Activated naive CD4-positive, alpha-beta T cell treated with anti-CD3 and anti-CD28 coated beads, Interleukin-2, amount 50 U/mL, for 16 hours (primary cell): Measurements from ENCODE around the gene ASB2.

Source experiments
- DNase-seq: peaks from one replicate; pipeline ENCODE4 v3.0.0-alpha.2; 2020

Gene ASB2

DNA sequence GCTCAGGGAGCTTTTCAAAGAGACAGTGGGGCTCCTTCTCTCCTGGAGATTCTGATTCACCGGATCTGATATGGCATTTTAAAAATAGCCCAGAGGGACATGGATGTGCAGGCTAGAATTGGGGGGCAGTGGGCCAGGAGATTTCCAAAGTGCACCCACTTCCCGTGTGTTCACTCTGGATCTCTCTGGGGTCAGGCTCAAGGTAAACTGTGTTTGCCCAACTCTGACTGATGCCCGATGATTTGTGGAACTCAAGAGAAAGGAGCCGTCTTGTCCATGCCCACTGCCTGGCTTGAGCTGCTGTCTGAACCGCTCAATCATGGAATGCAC, 31.3 kb downstream of the ASB2 start:
- no peak for DNase-seq

DNA sequence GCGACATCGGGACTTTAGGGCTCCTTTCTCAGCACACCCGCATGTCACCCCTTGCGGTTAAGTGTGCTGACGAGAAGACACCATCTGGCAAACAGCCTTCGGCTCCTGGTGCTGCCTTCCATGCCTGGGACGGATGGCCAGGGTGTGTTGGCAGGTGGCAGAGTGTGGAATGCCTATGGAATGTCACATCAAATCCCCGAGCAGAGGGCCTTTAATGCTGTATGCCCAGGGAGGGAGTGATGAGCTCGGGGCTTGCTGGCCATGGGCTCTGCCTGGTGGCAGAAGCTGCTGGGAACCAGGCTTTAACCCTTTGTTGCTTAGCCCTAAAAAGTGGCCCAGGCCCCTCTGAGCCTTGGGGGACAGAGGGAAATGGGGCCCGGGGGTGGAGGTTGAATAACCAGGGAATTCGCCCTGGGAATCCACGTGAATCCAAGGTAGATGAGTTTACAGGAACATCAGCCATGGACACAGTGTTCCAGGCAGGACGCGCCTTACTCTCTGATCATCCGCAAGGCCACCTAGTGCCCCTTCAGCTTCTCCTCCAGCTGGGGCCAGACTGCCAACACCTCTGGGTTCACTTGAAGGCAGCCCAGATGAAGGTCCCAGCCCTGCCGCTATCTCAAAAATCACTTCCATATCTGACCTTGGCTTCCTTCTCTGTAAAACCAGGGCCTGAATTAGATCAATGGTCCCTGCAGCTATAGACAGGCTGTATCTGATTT, 31.9 kb downstream of the ASB2 start:
- no peak for DNase-seq

DNA sequence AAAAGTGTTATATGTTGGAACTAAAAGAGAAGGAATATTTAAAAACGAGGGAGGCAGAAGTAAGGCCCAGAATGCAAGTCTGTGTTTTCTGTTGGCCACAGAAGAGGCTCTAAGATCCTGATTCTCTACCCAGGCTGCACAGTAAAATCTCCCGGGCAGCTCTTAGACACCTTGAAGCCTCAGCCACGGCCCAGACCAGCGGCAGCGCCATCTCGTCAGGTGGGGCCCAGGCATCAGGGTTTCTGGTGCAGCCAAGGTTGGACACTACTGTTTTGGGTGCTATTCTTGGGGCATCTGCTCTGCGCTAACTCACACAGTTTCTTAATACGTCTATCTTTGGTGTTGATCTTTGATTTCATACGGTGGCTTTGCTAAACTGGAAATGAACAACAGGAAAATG, 32.4 kb downstream of the ASB2 start:
- no peak for DNase-seq

DNA sequence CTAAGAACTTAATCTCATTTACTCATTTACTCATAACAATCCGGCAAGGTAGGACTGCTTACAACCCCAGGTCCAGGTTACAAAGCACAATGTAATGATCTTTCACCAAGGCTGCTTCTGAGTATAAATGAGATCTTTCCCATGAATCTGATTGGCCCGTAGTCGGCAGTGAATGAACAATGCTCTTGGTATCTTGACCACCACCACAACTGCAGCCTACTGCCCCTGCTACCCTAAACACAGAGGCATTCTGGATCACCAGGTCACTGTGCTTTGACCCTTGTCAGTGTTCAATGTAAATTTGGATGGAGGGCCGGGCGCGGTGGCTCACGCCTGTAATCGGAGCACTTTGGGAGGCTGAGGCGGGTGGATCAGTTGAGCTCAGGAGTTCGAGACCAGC, 33.3 kb downstream of the ASB2 start:
- no peak for DNase-seq

DNA sequence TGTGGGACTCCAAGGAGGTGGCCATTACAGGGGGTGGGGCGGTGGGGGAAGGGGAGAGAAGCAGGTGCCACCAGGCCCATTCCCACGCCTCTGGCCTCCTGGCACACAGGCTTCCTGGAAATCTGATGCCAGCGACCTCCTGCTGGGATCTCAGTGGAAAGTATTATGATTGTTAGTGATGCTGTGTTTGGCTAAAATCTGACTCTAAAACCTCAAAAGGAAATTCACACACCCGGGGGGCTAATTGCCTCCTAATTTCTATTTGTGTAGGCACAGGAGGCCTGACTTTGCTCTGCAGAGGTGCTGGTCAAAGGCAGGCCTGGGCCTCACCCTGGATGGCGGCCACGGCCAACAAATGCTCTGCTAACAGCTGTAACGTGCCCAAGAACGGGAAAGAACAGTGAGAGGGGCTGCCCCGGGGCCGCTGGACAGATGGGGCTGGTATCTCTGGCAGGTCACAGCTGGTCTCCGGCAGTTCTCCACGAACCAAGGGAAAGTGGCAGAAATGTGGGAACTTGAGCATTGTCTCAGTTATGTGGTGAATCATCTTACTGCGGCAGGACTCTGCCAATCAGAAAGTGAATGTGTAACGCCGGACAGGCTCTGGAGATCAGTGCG, 35.0 kb downstream of the ASB2 start:
- no peak for DNase-seq

DNA sequence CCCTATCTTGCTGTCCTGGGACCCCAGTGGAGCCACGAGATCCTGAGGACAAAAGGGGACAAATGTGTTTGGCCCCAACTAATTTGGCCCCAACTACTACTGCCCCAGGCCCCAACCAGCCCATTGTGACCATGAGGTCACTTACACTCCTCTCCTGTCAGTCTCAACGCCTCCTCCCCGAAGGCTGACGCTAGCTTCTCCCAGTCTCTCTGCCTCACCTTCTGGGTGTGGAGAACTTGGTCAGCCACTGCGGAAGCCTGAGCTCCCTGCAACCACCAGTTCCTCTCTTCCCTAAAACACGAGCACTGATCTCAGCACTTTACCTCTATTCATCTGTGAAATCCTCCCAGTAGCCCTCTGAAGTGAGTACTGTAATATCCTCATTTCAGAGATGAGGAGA, 35.9 kb downstream of the ASB2 start:
- DNase-seq: no peak

DNA sequence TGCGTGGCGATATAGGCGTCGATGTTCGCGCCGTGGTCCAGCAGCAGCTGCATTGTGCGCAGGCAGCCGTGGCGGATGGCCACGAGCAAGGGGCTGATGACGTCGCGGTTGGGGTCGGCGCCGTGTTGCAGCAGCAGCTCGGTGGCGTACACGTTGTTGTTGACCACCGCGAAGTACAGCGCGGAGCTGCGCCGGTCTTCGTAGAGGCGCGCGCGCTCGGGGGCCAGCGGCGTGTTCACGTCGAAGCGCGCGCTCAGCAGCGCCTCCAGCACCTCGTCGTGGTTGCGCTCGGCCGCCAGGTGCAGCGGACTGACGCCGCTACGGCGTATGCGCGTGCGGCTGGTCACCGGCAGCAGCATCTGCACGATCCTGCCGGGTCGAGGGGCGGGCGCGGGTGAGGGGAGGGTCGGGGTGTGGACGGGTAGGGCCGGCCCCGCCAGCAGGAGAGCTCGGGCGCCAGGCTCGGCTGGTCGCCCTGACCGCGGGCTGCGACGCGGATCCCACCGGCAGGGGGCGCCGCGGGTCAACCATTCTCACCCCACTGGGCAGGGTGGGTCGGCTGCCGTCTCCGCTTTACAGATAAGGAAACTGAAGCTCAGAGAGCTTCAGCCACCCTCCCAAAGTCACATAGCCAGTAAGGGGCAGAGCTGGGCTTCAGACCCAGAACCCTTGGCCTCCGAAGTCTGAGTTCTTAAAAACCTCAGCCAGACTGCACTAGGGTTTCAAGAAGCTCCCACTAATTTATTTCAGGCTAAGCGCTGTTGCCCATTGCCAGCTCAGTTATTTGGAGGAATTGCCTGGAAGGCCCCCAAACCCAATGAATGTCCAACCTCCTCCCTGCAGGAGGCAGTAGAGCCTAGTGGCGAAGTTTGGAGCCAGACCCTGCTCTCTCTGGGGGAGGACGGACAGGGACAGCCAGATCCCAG, 36.8 kb downstream of the ASB2 start:
- DNase-seq: peak; percentile 91

DNA sequence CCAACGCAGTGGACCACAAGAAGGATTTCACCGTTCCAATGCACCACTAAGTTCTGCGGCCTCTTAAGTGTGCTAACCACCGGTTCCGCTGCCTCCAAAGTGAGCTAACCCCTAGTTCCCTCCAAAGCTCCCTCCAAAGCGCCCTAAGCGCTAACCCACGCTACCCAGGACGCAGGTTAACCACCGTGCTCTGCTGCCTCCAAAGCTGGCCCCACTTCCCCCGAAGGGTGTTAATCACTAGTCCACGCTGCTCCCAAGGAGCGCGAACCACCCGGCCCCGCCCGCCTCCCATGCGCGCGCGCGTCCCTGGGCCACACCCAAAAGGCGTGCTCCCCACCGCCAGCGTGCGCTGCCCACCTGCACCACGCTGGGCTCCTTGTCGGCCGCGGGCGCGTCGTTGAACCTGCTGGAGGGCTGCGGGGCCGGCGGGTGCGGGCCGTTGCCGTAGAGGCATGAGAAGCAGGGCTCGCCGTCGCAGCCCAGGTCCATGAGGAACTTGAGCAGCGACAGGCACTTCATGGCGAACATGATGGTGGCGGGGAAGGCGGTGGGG, 37.5 kb downstream of the ASB2 start:
- DNase-seq: no peak

DNA sequence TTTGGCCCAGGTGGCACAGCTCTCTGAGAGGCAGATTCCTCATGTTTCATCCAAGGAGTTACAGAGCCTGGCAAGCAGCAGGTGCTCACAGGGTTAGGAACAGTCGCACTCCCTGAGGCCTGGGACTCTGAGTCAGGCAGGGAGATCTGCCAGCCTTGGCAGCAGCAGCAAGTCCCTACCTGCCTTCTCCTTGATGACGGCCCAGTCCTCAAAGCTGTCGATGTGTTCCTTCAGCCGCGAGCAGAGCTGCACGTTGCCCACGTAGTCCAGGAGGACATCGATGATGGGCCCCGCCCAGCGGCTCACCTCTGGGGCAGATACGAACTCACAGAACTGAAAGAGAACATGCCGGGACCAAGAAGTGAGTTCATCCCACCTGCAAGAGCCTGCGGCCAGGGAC, 38.9 kb downstream of the ASB2 start:
- DNase-seq: no peak

DNA sequence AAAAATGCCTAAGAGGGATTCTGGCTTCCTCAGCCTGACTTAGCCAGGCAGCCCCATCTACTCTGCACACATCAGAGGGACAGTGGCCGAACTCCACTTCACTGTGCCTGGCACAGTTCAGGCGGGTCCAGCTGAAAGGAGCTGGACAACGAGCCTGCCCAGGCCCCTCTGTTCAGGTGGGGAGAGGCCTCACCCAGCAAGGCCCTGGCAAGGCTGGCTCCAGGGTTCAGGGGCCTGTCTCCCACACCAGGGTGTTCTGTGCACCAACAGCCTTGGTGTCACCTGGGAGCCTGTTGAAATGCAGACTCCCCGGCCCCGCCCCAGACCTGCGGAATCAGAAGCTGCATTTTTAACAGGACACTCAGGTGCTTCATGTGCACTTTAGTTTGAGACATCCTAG, 39.4 kb downstream of the ASB2 start:
- DNase-seq: no peak

DNA sequence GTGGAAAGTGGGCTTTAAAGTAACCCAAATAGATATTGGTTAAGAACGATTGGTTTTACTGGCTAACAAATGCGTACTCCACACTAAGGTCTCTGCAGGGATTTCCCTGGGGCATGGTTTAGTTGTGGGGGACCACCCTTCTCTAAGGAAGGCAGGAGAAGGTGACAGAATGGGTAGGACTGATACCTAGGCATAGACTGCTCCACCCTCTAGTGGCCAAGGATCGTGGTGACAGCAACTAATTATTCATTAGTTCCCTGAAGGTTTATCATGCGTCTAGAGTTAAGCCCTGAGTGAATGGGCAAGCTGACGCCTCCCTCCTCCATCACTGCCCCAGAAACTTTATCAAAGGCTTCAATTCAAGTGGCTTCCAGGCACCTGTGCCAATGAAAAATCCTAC, 40.1 kb downstream of the ASB2 start:
- DNase-seq: no peak

DNA sequence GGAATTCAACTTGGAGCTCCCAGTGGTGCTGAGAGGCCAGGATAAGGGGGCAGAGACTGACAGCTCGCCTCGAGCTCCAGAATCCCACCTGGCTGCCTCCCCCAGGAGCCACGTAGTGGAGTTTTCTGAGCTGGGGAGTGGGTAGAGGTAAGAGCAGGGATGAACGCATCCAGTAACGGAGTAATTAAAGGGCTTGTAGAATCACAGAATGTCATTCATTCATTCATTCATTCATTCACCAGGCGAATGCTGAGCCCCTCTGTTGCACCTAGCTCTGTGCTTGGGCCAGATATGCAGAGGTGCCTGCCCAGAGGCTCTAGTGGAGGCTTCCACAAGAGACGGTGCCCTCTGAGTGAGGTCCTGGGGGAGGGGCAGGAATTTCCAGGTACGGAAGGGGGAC, 41.2 kb downstream of the ASB2 start:
- no peak for DNase-seq

DNA sequence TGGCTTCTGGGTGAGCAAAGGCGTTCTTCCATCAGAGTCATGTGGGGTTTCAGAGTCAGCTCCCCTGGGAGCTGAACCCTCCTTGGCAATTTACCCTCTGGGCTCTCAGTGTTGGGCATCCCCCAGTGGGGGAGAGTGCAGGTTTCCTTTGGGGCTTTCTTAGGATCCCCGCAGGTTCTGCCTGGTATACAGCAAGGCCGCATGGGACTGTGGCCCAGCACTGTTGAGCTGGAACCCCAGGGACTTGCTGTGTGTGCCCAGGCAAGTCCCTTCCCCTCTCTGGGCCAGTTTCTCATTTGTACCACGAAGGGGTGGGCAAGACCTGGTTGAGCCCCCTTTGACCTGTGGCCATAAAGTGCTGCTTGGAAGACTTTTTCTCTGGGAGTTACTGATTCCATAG, 43.7 kb downstream of the ASB2 start:
- DNase-seq: no peak

DNA sequence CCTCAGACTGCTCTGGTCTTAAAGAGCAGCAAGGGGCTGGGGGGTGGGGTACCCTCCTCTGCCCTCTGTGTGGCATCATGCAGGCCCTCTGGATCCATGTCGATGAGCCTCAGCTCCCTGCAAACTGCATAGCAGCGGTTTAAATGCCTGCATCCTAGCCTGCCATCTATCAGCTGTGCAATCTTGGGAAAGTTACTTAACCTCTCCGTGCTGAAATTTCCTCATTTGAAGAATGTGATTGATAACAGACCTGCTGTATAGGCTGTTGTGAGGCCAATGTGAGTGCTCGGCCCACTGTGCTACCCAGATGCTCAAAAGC, 45.4 kb downstream of the ASB2 start:
- DNase-seq: no peak

DNA sequence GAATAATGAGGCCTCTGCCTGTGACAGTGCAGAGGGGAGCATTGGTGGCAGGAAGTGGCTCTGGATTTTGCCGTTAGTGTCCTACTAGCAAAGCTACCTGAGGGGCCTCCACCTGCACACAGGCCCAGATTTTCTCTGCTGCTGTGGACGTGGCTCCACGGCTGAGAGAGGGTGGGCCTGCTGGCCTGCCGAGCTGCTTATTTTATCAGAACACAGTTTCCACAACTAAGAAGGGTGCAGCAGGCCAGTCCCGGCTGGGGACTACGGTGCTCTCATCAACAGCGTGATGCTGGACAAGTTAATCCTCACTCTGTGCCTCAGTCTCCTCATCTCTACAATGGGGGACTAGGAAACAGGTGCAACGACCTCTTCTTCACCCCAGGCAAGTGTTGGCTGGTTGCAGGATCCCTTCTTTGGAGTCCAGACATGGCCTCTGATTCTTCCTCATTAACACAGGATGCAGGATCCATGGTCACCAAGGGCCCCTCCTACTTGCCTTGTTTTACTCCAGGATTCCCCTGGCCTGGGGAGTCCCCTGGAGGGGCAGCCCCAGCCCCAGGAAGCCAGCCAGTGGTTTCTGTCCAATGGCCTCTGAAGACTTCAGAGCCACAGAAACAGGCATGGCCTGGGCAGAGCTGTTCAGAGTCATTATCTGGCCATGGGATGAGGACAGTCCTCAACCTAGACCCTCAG, 45.9 kb downstream of the ASB2 start:
- DNase-seq: no peak

DNA sequence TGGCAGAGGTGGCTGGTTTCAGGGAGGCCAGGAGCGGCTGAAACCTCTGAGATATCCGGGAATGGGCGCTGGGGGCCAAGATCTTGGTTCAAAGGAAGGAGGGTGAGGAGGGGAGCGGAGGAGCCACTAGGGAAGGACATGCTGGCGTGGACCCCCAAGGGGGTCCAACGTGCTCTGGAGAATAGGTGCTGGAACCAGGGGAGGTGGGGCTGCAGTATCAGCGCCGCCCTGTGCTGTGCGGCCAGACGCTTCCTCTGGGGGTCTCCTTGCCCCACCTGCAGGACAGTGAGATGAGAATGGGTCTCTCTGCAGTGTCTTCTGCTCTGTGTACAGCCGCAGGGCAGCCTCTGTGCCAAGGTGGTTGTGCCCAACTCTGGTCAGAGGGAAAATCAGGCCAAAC, 46.7 kb downstream of the ASB2 start:
- no peak for DNase-seq

DNA sequence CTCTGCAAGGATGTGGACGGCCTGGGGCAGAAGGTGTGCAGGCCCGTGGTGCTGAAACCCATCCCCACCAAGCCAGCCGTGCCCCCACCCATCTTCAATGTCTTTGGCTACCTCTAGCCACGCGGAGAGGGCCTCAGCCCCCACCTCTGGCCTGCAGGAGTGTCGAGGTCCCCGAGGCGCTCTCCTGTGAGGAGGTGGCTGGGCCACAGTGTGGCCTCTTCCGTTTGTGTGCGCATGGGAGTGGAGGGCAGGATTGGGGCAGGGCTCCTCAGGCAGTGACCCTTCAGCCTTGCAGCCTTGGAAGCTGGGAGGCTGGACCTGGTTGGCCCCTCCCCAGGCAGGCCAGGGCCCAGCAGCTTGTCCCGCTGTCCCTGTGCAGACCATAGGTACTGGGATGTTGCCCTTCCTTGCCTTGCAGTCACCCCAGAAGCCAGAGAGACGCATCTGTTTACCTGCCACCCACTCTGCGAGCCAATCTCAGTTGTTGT, 47.3 kb downstream of the ASB2 start:
- DNase-seq: no peak

DNA sequence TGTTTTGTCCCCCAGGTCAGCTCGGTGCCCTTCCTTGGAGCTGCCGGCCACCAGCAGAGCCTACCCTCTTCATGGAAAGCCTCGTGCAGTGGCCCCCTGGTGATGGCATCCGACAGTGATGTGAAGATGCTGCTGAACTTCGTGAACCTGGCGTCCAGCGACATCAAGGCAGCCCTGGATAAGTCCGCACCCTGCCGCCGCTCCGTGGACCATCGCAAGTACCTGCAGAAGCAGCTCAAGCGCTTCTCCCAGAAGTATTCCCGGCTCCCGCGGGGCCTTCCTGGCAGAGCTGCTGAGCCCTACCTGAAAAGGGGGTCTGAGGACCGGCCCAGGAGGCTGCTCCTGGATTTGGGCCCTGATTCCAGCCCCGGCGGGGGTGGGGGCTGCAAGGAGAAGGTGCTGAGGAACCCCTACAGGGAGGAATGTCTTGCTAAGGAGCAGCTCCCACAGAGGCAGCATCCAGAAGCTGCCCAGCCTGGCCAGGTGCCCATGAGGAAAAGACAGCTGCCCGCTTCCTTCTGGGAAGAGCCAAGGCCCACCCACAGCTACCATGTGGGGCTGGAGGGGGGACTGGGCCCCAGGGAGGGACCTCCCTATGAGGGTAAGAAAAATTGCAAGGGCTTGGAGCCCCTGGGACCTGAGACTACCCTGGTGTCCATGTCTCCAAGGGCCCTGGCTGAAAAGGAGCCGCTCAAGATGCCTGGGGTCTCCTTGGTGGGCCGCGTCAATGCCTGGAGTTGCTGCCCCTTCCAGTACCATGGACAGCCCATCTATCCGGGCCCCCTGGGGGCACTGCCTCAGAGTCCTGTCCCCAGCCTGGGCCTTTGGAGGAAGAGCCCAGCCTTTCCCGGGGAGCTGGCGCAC, 48.0 kb downstream of the ASB2 start:
- no peak for DNase-seq

DNA sequence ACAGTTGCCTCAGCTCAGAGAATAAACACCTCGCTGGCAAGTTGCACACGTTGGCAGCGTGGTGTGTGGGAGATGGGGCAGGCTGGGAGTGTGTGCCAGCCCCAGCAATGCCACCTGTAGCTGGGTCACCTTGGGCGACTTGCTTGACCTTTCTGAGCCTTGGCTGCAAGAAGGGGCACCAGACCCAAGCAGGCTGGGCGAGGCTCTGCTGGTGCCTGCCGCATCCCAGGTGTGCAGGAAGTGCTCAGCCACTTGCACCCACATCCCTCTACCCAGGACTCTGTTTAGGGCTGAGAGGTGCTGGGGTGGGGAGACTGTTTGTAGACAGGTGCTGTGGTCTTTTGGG, 48.6 kb downstream of the ASB2 start:
- no peak for DNase-seq

DNA sequence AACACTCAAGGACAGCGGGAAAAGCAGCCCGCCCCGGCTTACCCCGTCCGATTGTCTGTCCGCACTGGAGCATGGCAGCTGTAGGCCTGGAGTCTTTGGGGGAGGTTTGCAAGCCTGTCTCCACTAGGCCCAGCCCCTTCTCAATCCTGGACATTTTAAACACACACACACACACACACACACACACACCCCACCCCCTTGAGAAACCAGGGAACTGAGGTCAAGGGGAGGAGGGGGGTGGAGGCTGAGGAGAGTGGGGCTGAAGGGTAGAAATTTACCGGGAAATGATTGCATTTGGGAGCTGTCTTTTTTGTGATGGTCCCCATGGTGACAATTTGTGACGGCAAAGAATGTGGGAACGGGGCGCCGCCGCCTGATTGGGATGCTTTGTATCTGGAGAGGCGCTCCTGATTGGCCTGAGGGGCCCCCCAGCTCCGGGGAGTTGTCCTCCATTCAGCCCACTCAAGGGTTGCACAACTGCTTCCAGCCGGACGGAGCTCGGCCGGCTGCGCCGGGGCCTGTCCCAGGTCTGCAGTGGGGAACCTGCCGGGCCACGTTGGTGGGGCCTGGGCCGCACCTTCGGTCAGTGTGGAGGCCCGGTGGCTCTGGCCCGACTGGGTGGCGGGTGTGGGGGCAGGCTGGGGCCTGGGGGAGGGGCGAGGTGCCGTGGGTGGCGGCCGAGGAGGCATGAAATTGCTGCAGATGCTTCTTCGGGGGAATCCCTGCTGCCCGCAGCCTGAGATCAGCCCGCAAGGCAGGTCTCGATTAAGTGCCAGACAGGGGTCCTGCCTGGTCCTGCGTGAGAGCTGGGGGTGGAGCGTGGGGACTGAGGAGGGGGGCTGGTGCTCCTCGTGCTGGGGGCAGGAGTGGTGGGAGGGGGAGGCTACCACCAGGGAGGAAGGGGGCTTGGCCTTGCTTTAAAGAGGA, 49.2 kb downstream of the ASB2 start, which contains the start of gene FAM181A:
FAM181A (plus strand) TSS at position 472 of the 927 bp plus-strand sequence. CDS start 942 bp downstream, outside the sequence.
- DNase-seq: no peak
